ENCODE measurements around the gene COL28A1. TPM values are rescaled to one million over a fixed set of nuclear protein-coding genes. Genes with fewer than 3 reads are reported as not detected.

COL28A1 gene
- total RNA-seq (10 to 100 TPM in 2 of 5 donors, 1 to 10 TPM in 2, under 1 TPM in 1; 0.58 to 39.7 (median 5.7) TPM), polyA plus RNA-seq (1 to 10 TPM; 1.7 to 4.0 (median 2.5) TPM)
- long read RNA-seq, donor 1, result 0 reads
- long read RNA-seq, donor 2, partial matches to known transcripts, result 12 of 12 reads
- long read RNA-seq, donor 2, other reads (novel, unspliced or antisense), result 0 of 12 reads
- long read RNA-seq, donor 3, result 0 reads
- long read RNA-seq, donor 4, result 0 reads
- long read RNA-seq, donor 5, partial matches to known transcripts, result 0 of 1 reads
- long read RNA-seq, donor 5, other reads (novel, unspliced or antisense), result 0 of 1 reads
- long read RNA-seq, donor 6, result 0 reads
- long read RNA-seq, donor 7, result 0 reads
- long read RNA-seq, donor 8, result 0 reads
- long read RNA-seq, donor 9, result 0 reads
- long read RNA-seq, donor 10, result 0 reads

DNA sequence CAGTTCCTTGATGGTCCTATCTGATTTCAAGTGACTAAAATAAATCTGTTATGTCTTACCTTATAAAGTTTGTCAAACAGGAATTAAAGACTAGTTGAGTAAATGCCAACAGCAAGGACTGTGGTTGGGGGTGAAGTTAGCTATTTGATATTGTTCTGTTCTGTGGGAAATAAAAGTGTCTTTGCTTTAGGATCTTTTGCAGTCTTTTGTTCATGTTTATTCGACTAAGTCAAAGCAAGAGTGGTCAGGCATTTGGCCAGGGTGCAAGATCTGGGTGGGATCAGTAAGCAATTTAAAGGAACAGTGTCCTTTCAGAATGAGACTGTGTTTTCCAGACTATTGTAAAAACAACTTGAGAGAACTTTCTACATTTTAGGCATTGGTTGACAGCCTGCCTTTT is at the start of gene COL28A1:
Gene COL28A1 (minus strand): TSS at position 183 of the 400 bp plus-strand sequence. CDS start 2,998 bp downstream, outside the sequence.
- TF ChIP-seq, protein P1, sequence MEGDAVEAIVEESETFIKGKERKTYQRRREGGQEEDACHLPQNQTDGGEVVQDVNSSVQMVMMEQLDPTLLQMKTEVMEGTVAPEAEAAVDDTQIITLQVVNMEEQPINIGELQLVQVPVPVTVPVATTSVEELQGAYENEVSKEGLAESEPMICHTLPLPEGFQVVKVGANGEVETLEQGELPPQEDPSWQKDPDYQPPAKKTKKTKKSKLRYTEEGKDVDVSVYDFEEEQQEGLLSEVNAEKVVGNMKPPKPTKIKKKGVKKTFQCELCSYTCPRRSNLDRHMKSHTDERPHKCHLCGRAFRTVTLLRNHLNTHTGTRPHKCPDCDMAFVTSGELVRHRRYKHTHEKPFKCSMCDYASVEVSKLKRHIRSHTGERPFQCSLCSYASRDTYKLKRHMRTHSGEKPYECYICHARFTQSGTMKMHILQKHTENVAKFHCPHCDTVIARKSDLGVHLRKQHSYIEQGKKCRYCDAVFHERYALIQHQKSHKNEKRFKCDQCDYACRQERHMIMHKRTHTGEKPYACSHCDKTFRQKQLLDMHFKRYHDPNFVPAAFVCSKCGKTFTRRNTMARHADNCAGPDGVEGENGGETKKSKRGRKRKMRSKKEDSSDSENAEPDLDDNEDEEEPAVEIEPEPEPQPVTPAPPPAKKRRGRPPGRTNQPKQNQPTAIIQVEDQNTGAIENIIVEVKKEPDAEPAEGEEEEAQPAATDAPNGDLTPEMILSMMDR (IDR thresholded peaks at IDR 0.05), result no peak

DNA sequence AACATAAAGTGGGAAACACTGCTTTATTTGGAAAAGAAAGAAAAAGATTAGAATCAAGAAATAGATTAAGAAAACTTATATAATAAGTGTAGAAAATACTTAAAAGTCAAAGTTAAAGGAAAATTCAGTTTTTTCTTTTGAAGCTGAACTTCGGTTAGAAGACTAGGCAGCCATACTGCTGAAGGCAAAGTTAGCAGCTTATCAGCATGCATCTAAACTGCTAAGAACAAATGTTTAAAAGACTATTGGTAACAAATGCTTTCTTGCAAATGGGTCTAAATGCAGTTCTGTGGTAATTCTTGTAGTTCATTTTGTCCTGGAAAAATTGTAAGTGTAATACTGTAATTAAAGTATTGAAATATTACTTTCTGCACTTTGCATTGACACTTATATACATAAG is 49.0 kb upstream of the COL28A1 start:
- 70 to 84% (median 76%) methylated on average over 1 of the region's 1 CpG for WGBS, 5 donors
- TF ChIP-seq, protein P1 (IDR thresholded peaks at IDR 0.05), result no peak
- TF ChIP-seq POLR2AphosphoS5 (IDR thresholded peaks at IDR 0.05), result no peak
- TF ChIP-seq POLR2A (IDR thresholded peaks at IDR 0.05), result no peak
- intact Hi-C loops (cut with DNase I; ENCODE audit: low total_unique reads), result no loop called here
- Histone ChIP-seq H3K4me3 (no peak overlapping the region), H3K27ac (no peak overlapping the region), H3K27me3 (no peaks in the 10 kb centered on the region), H3K36me3 (peaks cover 0 to 12% (median 2%) of the 10 kb centered on the region in 4 donors), H3K9me3 (no peaks in the 10 kb centered on the region), H3K4me1 (peaks cover 0 to 21% (median 9%) of the 10 kb centered on the region in 4 donors)
- no peak for DNase-seq

More for the DNA sequence above, at the start of gene COL28A1:
- no peak for DNase-seq
- Histone ChIP-seq H3K9me3 (no peaks in the 10 kb centered on the region), H3K27ac (no peak within 1 kb of the TSS), H3K36me3 (no peaks in the 10 kb centered on the region), H3K4me1 (no peaks in the 10 kb centered on the region), H3K27me3 (no peaks in the 10 kb centered on the region), H3K4me3 (no peak within 1 kb of the TSS)
- intact Hi-C loops (cut with DNase I; ENCODE audit: low total_unique reads), result no loop called here
- 7 to 22% (median 15%) methylated on average over 1 of the region's 1 CpG for WGBS, 5 donors

DNA sequence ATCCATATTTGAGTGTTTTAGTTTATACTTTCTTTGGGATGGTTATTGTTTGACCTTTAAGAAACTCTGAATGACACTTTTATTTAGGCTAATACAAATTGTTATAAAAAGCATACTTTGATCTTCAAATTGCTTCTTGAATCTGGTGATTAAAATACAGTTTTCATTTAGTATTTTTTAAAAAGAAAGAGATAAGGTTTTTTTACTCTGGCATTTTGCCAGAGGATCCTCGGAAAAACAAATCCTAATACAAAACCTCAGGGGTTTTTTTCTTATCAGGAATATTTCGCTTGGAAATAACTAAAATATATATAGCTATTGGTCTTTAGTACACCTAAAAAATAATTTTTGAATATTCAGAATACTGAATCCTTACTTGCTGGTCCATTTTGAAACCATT is 48.1 kb upstream of the COL28A1 start:
- H3K36me3 ChIP-seq, result peaks cover 0 to 8% (median 0%) of the 10 kb centered on the region in 4 donors
- no peaks in the 10 kb centered on the region for H3K27me3 ChIP-seq
- intact Hi-C loops (cut with DNase I; ENCODE audit: low total_unique reads), result no loop called here
- H3K27ac ChIP-seq, result no peak overlapping the region
- no peak overlapping the region for H3K4me3 ChIP-seq
- TF ChIP-seq EP300 (IDR thresholded peaks at IDR 0.05), result no peak
- TF ChIP-seq POLR2A (IDR thresholded peaks at IDR 0.05), result no peak
- DNase-seq, result no peak
- 39 to 64% (median 60%) methylated on average over 2 of the region's 2 CpGs for WGBS, 5 donors
- no peaks in the 10 kb centered on the region for H3K9me3 ChIP-seq
- H3K4me1 ChIP-seq, result peaks cover 0 to 21% (median 9%) of the 10 kb centered on the region in 4 donors

DNA sequence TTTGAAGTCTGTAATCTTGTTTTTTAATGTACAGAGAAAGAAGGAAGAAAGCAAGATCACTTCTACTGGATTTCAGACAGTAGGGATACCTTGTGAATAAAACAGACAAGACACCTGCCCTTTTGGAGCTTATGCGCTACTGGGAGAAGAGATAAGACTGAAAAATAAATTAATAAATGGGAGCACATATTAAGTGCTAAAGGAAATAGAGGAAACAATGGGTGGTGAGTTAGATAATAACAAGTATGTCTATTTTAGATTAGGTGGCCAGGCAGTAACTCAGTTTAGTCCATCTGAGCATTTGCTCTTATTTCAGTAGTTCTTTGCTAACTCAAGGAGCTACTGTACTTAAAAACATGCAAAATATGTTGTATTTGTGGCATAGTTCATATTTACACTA is 46.9 kb upstream of the COL28A1 start:
- Histone ChIP-seq H3K36me3 (peaks cover 0 to 8% (median 0%) of the 10 kb centered on the region in 4 donors), H3K4me1 (peaks cover 0 to 22% (median 10%) of the 10 kb centered on the region in 4 donors), H3K4me3 (no peak overlapping the region), H3K27me3 (no peaks in the 10 kb centered on the region), H3K27ac (no peak overlapping the region), H3K9me3 (no peaks in the 10 kb centered on the region)
- DNase-seq, result no peak
- TF ChIP-seq POLR2A (IDR thresholded peaks at IDR 0.05), result no peak
- TF ChIP-seq, protein P1 (IDR thresholded peaks at IDR 0.05), result no peak
- no peak for TF ChIP-seq POLR2AphosphoS5 (IDR thresholded peaks at IDR 0.05)
- TF ChIP-seq EP300 (IDR thresholded peaks at IDR 0.05), result no peak
- WGBS, 5 donors, result 54 to 72% (median 71%) methylated on average over 1 of the region's 1 CpG
- intact Hi-C loops (cut with DNase I; ENCODE audit: low total_unique reads), result no loop called here
